Measurements from ENCODE around the gene SUSD3. TPM values are rescaled to one million over a fixed set of nuclear protein-coding genes. Genes with fewer than 3 reads are reported as not detected.

Gene SUSD3
- total RNA-seq, 1 donor from 2014 or later = 6.6 TPM

- ATAC-seq = peak; percentile 47
- intact Hi-C loops (cut with DNase I) = no loop called here
- DNase-seq (ENCODE audit: low spot score) = no peak
These were observed 6.1 kb downstream of the SUSD3 start for GRCh38 chr9:93064392-93065134.

- ATAC-seq = peak; percentile 54
- intact Hi-C loops (cut with DNase I) = no loop called here
These were observed 6.7 kb downstream of the SUSD3 start for GRCh38 chr9:93065135-93065720.

GRCh38 chr9:93066978-93067603 is 8.6 kb downstream of the SUSD3 start:
- intact Hi-C loops (cut with DNase I) = no loop called here
- ATAC-seq (no peak), DNase-seq (ENCODE audit: low spot score) (no peak)

More at GRCh38 chr9:93065135-93065720, 6.7 kb downstream of the SUSD3 start:
- DNase-seq (ENCODE audit: low spot score) = no peak

GRCh38 chr9:93068956-93069355 is 10.5 kb downstream of the SUSD3 start:
- no peak for ATAC-seq
- intact Hi-C loops (cut with DNase I) = no loop called here
- DNase-seq (ENCODE audit: low spot score) = no peak

GRCh38 chr9:93071464-93071863 is 13.0 kb downstream of the SUSD3 start:
- DNase-seq (ENCODE audit: low spot score) (no peak), ATAC-seq (no peak)
- intact Hi-C loops (cut with DNase I) = no loop called here

GRCh38 chr9:93072383-93072795 is 13.9 kb downstream of the SUSD3 start:
- intact Hi-C loops (cut with DNase I) = no loop called here
- ATAC-seq (no peak), DNase-seq (ENCODE audit: low spot score) (no peak)

- DNase-seq (ENCODE audit: low spot score) = no peak
These were observed 17.7 kb downstream of the SUSD3 start for GRCh38 chr9:93076101-93076791.

GRCh38 chr9:93076792-93077128 is 18.3 kb downstream of the SUSD3 start:
- ATAC-seq (no peak), DNase-seq (ENCODE audit: low spot score) (no peak)
- intact Hi-C loops (cut with DNase I) = no loop called here

More at GRCh38 chr9:93076101-93076791, 17.7 kb downstream of the SUSD3 start:
- intact Hi-C loops (cut with DNase I) = no loop called here
- ATAC-seq = no peak

- ATAC-seq (no peak), DNase-seq (ENCODE audit: low spot score) (no peak)
- intact Hi-C loops (cut with DNase I) = no loop called here
These were observed 18.9 kb downstream of the SUSD3 start for GRCh38 chr9:93077367-93077766.

- DNase-seq (ENCODE audit: low spot score) (no peak), ATAC-seq (no peak)
- intact Hi-C loops (cut with DNase I) = no loop called here
These were observed 19.3 kb downstream of the SUSD3 start for GRCh38 chr9:93077811-93078210.

GRCh38 chr9:93079371-93079770 is 20.9 kb downstream of the SUSD3 start:
- no peak for ATAC-seq
- intact Hi-C loops (cut with DNase I) = no loop called here
- peak; percentile 38 for DNase-seq (ENCODE audit: low spot score)

- intact Hi-C loops (cut with DNase I) = no loop called here
- ATAC-seq (no peak), DNase-seq (ENCODE audit: low spot score) (peak; percentile 39)
These were observed 21.9 kb downstream of the SUSD3 start for GRCh38 chr9:93080406-93080805.

- no peak for ATAC-seq
- peak; percentile 42 for DNase-seq (ENCODE audit: low spot score)
These were observed 22.6 kb downstream of the SUSD3 start for GRCh38 chr9:93081081-93081529.

GRCh38 chr9:93081931-93082330 is 23.4 kb downstream of the SUSD3 start:
- ATAC-seq = no peak
- intact Hi-C loops (cut with DNase I) = no loop called here
- no peak for DNase-seq (ENCODE audit: low spot score)

More at GRCh38 chr9:93081081-93081529, 22.6 kb downstream of the SUSD3 start:
- intact Hi-C loops (cut with DNase I) = no loop called here

GRCh38 chr9:93082841-93083411 is 24.4 kb downstream of the SUSD3 start:
- peak; percentile 49 for DNase-seq (ENCODE audit: low spot score)
- intact Hi-C loops (cut with DNase I) = no loop called here
- no peak for ATAC-seq

GRCh38 chr9:93083592-93084470 is 25.3 kb downstream of the SUSD3 start:
- intact Hi-C loops (cut with DNase I) = no loop called here
- DNase-seq (ENCODE audit: low spot score) (peak; percentile 47), ATAC-seq (no peak)

GRCh38 chr9:93084471-93084881 is 26.0 kb downstream of the SUSD3 start:
- ATAC-seq (no peak), DNase-seq (ENCODE audit: low spot score) (peak; percentile 33)
- intact Hi-C loops (cut with DNase I) = no loop called here

GRCh38 chr9:93085676-93086075 is 27.2 kb downstream of the SUSD3 start:
- ATAC-seq = no peak
- intact Hi-C loops (cut with DNase I) = no loop called here
- DNase-seq (ENCODE audit: low spot score) = peak; percentile 31
